CD14-positive monocyte (primary cell): ENCODE measurements around the gene C17orf100. TPM values are rescaled to one million over a fixed set of nuclear protein-coding genes. Genes with fewer than 3 reads are reported as not detected.
"Not testable (repeated sequence)": the region's sequence is repeated elsewhere in the genome, so short reads cannot be mapped to it uniquely, and the experiment has no call there.

ENCODE experiments used
- DNase-seq, 3 donors: peaks; one replicate each; pipeline ENCODE4 v3.0.0-alpha.2; 2011 to 2022
- H2AFZ ChIP-seq: 2 replicates; pipeline ENCODE4 v1.6.0; 2012; ENCODE audit warnings: mild to moderate bottlenecking, low read depth, low read length, inconsistent platforms; ENCODE audit not compliant: insufficient read depth, poor library complexity, severe bottlenecking
- H3K27ac ChIP-seq, 2 donors: 1 replicate in 1 of 2; 2 replicates in 1 of 2; pipeline ENCODE4 v1.5.1; 2012 to 2013; ENCODE audit warnings: low read length in 2 of 2, control low read depth in 1 of 2, inconsistent platforms in 1 of 2, low read depth in 1 of 2, mild to moderate bottlenecking in 1 of 2
- H3K27me3 ChIP-seq, 2 donors: one replicate each; pipeline versions ENCODE4 v1.6.0 to v1.6.1; 2011 to 2013; ENCODE audit warnings: low read length in 2 of 2; ENCODE audit not compliant: control insufficient read depth in 2 of 2, insufficient read depth in 2 of 2
- H3K36me3 ChIP-seq, 2 donors: replicated peaks in 1 of 2; 1 replicate in 1 of 2; 2 replicates in 1 of 2; pipeline versions ENCODE4 v1.5.1 to v1.6.1; 2012 to 2013; ENCODE audit warnings: low read length in 2 of 2, control low read depth in 1 of 2, inconsistent platforms in 1 of 2, mild to moderate bottlenecking in 1 of 2; ENCODE audit not compliant: insufficient read depth in 2 of 2, control insufficient read depth in 1 of 2
- H3K4me1 ChIP-seq, 2 donors: 1 replicate in 1 of 2; 2 replicates in 1 of 2; pipeline versions ENCODE4 v1.5.1 to v1.6.1; 2012 to 2013; ENCODE audit warnings: low read length in 2 of 2, control low read depth in 1 of 2, inconsistent platforms in 1 of 2, mild to moderate bottlenecking in 1 of 2, moderate library complexity in 1 of 2; ENCODE audit not compliant: insufficient read depth in 2 of 2, control insufficient read depth in 1 of 2
- H3K4me2 ChIP-seq: replicated peaks from 2 replicates; pipeline ENCODE3; 2012; ENCODE audit warnings: low read length, moderate library complexity, mild to moderate bottlenecking; ENCODE audit not compliant: poor library complexity, severe bottlenecking; ENCODE audit errors: extremely low read depth
- H3K4me3 ChIP-seq, 3 experiments: fragments of 200-600 bp in 1 of 3; sonication (generic) in 1 of 3; replicated peaks in 1 of 3; 1 replicate in 2 of 3; 2 replicates in 1 of 3; pipeline ENCODE4 v1.5.1; 2011 to 2013; ENCODE audit warnings: low read length in 3 of 3, mild to moderate bottlenecking in 3 of 3, control low read depth in 2 of 3, low read depth in 2 of 3, inconsistent platforms in 1 of 3, moderate library complexity in 1 of 3
- H3K79me2 ChIP-seq: 2 replicates; pipeline ENCODE4 v1.6.0; 2012; ENCODE audit warnings: mild to moderate bottlenecking, control low read depth, inconsistent platforms, low read length, moderate library complexity; ENCODE audit not compliant: insufficient read depth
- H3K9ac ChIP-seq: 2 replicates; pipeline ENCODE4 v1.6.0; 2017; ENCODE audit warnings: low read length, mild to moderate bottlenecking; ENCODE audit not compliant: insufficient read depth, poor library complexity, severe bottlenecking
- H3K9me3 ChIP-seq, 2 donors: replicated peaks in 1 of 2; 1 replicate in 1 of 2; 2 replicates in 1 of 2; pipeline versions ENCODE4 v1.5.1 to v1.6.1; 2012 to 2013; ENCODE audit warnings: low read length in 2 of 2, control low read depth in 1 of 2; ENCODE audit not compliant: control insufficient read depth in 1 of 2, insufficient read depth in 1 of 2
- H4K20me1 ChIP-seq: 2 replicates; pipeline ENCODE4 v1.6.0; 2012; ENCODE audit warnings: mild to moderate bottlenecking, low read length, control low read depth, moderate library complexity; ENCODE audit not compliant: insufficient read depth
- H3K27ac Mint-ChIP-seq, 7 donors: one replicate each; pipeline ENCODE4 v1.8.0; 2020; ENCODE audit warnings: mild to moderate bottlenecking in 7 of 7, mixed read lengths in 7 of 7, moderate library complexity in 6 of 7, inconsistent platforms in 2 of 7
- H3K27me3 Mint-ChIP-seq, 3 donors: one replicate each; pipeline ENCODE4 v1.8.0; 2021 to 2022; ENCODE audit warnings: low read depth in 3 of 3, mild to moderate bottlenecking in 3 of 3, mixed read lengths in 3 of 3, moderate library complexity in 3 of 3, inconsistent platforms in 1 of 3
- H3K36me3 Mint-ChIP-seq, 2 donors: one replicate each; pipeline ENCODE4 v1.8.0; 2020; ENCODE audit warnings: mixed read lengths in 2 of 2, inconsistent platforms in 1 of 2, mild to moderate bottlenecking in 1 of 2
- H3K4me1 Mint-ChIP-seq: one replicate; pipeline ENCODE4 v1.8.0; 2020; ENCODE audit warnings: mild to moderate bottlenecking, mixed read lengths
- H3K4me3 Mint-ChIP-seq, 2 donors: one replicate each; pipeline ENCODE4 v1.8.0; 2020; ENCODE audit warnings: mild to moderate bottlenecking in 2 of 2, mixed read lengths in 2 of 2, moderate library complexity in 1 of 2
- H3K9me3 Mint-ChIP-seq, 7 donors: one replicate each; pipeline ENCODE4 v1.8.0; 2020 to 2022; ENCODE audit warnings: mixed read lengths in 7 of 7, mild to moderate bottlenecking in 6 of 7, moderate library complexity in 6 of 7, inconsistent platforms in 2 of 7
- WGBS: methylation state at CpG from one replicate; pipeline ENCODE4 v1.1.5; 2013; ENCODE audit warnings: missing lambda C conversion rate; ENCODE audit not compliant: insufficient coverage; 5-methylcytosine and 5-hydroxymethylcytosine counted together
- intact Hi-C, 2 donors: fragments of 100-400 bp; cut with micrococcal nuclease; formaldehyde crosslinking; loops; one replicate each; pipeline versions ENCODE4 v1.15.0 to v1.15.1; 2023
- polyA plus RNA-seq, 3 donors: library from polyadenylated mRNA; depleted of rRNA in 1 of 3; unstranded in 2 of 3; stranded (reverse) in 1 of 3; fragments of 300-500 nt in 2 of 3; fragments of >200 nt in 1 of 3; fragmentation: Illumina TruSeq in 2 of 3; gene quantifications; 1 replicate in 2 of 3; 2 replicates in 1 of 3; pipeline ENCODE4 v1.2.3, GENCODE V29; 2012 to 2021
- TF ChIP-seq, protein P1 (sequence below): fragments of 200-600 bp; IDR thresholded peaks from one replicate; pipeline ENCODE4 v1.8.0; 2022; ENCODE audit warnings: antibody characterized with exemption, mild to moderate bottlenecking

The C17orf100 gene
- polyA plus RNA-seq, 3 donors: 0.51 to 1.8 (median 1.2) TPM

DNA sequence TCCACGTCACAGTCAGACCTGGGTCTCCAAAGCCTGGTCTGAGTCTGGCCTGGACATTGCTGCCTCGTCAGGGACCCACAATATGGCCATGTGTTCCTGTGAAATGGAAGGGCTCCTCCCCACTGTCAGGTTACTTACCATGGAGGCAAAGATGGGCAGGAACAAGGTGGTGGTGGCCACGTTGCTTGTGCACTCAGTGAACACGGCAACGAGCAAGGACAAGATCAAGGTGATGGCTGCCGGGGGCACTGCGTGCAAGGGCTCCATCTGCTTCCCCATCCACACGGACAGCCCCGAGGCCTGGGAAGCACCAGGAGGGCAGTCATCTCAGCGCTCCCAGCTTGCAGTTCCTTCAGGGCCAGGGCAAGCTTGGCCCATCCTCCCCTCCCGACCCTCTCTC, 39.1 kb downstream of the C17orf100 start:
- no peaks in the 10 kb centered on the region for H3K36me3 ChIP-seq
- Mint-ChIP-seq H3K27me3 (peaks cover 28 to 38% (median 37%) of the 10 kb centered on the region in 3 donors), H3K4me3 (no peak overlapping the region), H3K9me3 (peaks cover 0 to 2% (median 0%) of the 10 kb centered on the region in 7 donors), H3K4me1 (no peaks in the 10 kb centered on the region), H3K27ac (no peak overlapping the region), H3K36me3 (no peaks in the 10 kb centered on the region)
- intact Hi-C loops: no loop called here
- no peaks in the 10 kb centered on the region for H4K20me1 ChIP-seq
- no peak overlapping the region for H2AFZ ChIP-seq
- 89% methylated on average over 10 of the region's 11 CpGs for WGBS
- no peak overlapping the region for H3K4me3 ChIP-seq
- TF ChIP-seq, protein P1, sequence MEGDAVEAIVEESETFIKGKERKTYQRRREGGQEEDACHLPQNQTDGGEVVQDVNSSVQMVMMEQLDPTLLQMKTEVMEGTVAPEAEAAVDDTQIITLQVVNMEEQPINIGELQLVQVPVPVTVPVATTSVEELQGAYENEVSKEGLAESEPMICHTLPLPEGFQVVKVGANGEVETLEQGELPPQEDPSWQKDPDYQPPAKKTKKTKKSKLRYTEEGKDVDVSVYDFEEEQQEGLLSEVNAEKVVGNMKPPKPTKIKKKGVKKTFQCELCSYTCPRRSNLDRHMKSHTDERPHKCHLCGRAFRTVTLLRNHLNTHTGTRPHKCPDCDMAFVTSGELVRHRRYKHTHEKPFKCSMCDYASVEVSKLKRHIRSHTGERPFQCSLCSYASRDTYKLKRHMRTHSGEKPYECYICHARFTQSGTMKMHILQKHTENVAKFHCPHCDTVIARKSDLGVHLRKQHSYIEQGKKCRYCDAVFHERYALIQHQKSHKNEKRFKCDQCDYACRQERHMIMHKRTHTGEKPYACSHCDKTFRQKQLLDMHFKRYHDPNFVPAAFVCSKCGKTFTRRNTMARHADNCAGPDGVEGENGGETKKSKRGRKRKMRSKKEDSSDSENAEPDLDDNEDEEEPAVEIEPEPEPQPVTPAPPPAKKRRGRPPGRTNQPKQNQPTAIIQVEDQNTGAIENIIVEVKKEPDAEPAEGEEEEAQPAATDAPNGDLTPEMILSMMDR: no peak
- no peaks in the 10 kb centered on the region for H3K79me2 ChIP-seq
- peaks cover 0 to 7% of the 10 kb centered on the region in 2 donors for H3K27me3 ChIP-seq
- H3K4me2 ChIP-seq: no peak overlapping the region
- no peaks in the 10 kb centered on the region for H3K9me3 ChIP-seq
- no peak overlapping the region for H3K27ac ChIP-seq
- DNase-seq: no peak
- no peaks in the 10 kb centered on the region for H3K4me1 ChIP-seq
- no peak overlapping the region for H3K9ac ChIP-seq

DNA sequence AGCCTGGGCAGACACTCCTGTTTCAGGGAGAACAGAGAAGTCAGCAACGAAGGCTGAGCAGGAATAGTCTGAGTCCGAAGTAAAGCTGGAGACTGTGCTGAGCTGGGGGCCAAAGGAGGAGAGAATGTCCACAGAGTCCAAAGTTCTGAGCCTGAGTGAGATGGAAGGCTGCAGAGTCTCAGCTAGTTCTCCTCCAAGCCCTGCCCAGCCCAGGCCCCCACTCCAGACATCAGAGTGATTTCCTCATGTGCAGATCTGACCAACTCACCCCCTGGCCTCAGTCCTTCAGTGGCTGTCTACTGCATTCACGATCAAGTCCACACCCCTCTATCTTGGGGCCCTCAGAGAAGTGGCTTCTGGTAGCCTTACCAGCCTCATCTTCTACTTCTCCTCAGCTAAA, 40.0 kb downstream of the C17orf100 start:
- H3K36me3 Mint-ChIP-seq: no peaks in the 10 kb centered on the region
- H3K27me3 Mint-ChIP-seq: peaks cover 28 to 34% (median 33%) of the 10 kb centered on the region in 3 donors
- H3K4me2 ChIP-seq: no peak overlapping the region
- no peaks in the 10 kb centered on the region for H3K4me1 Mint-ChIP-seq
- H2AFZ ChIP-seq: no peak overlapping the region
- peaks cover 0 to 2% (median 0%) of the 10 kb centered on the region in 7 donors for H3K9me3 Mint-ChIP-seq
- H3K27me3 ChIP-seq: peaks cover 0 to 7% of the 10 kb centered on the region in 2 donors
- intact Hi-C loops: no loop called here
- H3K79me2 ChIP-seq: no peaks in the 10 kb centered on the region
- no peaks in the 10 kb centered on the region for H3K4me1 ChIP-seq
- H3K9me3 ChIP-seq: no peaks in the 10 kb centered on the region
- WGBS: 89% methylated on average over 3 of the region's 3 CpGs
- no peak overlapping the region for H3K27ac Mint-ChIP-seq
- H3K27ac ChIP-seq: no peak overlapping the region
- H3K36me3 ChIP-seq: no peaks in the 10 kb centered on the region
- TF ChIP-seq, protein P1: no peak
- no peak overlapping the region for H3K9ac ChIP-seq
- H3K4me3 ChIP-seq: no peak overlapping the region
- no peak for DNase-seq
- H4K20me1 ChIP-seq: no peaks in the 10 kb centered on the region
- H3K4me3 Mint-ChIP-seq: no peak overlapping the region

DNA sequence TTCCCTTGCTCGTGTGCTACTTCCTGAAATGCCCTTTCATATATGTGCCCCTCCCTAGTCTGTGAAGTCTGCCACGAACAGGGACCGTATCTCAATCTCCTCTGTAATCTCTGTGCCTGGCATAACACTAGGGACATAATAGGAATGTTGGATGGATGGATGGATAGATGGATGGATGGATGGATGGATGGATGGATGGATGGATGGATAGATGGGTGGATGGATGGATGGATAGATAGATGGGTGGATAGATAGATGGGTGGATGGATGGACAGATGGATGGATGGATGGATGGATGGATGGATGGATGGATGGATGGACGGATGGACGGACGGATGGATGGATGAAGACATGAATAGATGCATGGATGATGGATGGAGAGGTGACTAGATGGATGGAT, 40.4 kb downstream of the C17orf100 start:
- H3K27ac ChIP-seq, H3K79me2 ChIP-seq, H4K20me1 ChIP-seq, intact Hi-C loops, H3K9me3 ChIP-seq, H3K4me1 Mint-ChIP-seq, H3K36me3 Mint-ChIP-seq, H3K27ac Mint-ChIP-seq, H3K4me1 ChIP-seq, H3K36me3 ChIP-seq, H3K4me3 Mint-ChIP-seq, DNase-seq, H3K4me2 ChIP-seq, H3K4me3 ChIP-seq, H2AFZ ChIP-seq, H3K9me3 Mint-ChIP-seq, H3K27me3 ChIP-seq, H3K9ac ChIP-seq: not testable (repeated sequence)
- 100% methylated on average over 1 of the region's 6 CpGs for WGBS
- peaks cover 25 to 35% (median 32%) of the 10 kb centered on the region in 3 donors for H3K27me3 Mint-ChIP-seq
